NCI-H1694 (cell line): ENCODE results near the gene RPAP2.

Experiments used
- DNase-seq: peaks from one replicate; lab custom pipeline; 2025; lab: John Stamatoyannopoulos, UW

Gene RPAP2

DNA sequence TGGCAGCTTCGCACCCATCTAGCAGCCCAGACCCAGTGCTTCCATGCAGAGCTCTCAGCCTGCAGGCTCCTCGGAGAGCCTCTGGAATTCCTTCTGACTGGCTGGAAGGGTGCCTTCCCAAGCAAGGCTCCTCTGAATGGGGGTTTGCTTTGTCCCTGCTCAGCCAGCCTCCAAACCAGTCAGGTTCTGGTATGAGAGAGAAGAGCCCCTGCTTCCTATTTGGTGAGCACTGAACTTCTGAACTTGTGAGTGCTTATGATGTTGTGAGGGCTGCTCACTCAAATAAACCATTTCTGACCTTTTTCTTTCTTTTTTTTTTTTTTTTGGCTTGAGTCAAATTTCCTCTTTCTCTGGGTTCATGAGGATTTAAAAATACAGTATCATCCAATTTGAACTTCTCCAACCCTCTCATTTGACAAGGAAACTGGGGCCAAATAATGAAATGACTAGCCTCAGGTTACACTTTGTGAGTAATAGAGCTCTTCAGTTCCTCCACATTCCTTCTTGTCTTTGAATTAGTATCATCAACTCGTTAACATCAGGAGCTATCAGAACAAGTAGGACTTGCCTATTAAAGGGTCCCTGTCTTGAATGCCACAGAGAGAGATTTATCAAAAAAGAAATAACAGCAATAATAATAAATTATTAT lies 148.3 kb downstream of the RPAP2 start:
- no peak for DNase-seq

DNA sequence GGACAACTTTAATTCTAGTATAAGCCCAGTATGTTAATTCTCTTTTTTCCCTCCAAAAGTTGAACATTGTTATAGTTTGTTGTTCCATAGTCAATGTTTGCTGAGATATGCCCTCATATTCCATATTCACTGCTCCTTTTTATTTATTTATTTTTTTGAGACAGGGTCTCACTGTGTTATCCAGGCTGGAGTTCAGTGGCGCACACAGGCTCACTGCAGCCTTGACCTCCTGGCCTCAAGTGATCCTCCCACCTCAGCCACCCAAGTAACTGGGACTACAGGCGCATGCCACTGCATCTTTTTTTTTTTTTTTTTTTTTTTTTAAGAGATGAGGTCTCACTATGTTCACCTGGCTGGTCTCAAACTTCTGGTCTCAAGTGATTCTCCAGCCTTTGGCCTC lies 149.1 kb downstream of the RPAP2 start:
- DNase-seq: no peak
